ENCODE results near the gene ARHGAP6.

Gene ARHGAP6

GRCh38 chrX:11423949-11424348 is 241.8 kb downstream of the ARHGAP6 start:
- H3K4me3 ChIP-seq (ENCODE audit: low read depth, low read length), result no peak overlapping the region
- DNase-seq (ENCODE audit: low read depth), result no peak
- TF ChIP-seq CTCF (IDR thresholded peaks at IDR 0.05; ENCODE audit: low read depth, low read length, missing control alignments), result no peak
- in situ Hi-C loops (cut with HindIII; ENCODE audit: low sequenced_read_pairs), result no loop called here

- peak; percentile 52 for DNase-seq (ENCODE audit: low read depth)
- in situ Hi-C loops (cut with HindIII; ENCODE audit: low sequenced_read_pairs), result no loop called here
Measured at GRCh38 chrX:11423362-11423818, 242.3 kb downstream of the ARHGAP6 start.

GRCh38 chrX:11422525-11422857 is 243.2 kb downstream of the ARHGAP6 start:
- no peak for DNase-seq (ENCODE audit: low read depth)
- in situ Hi-C loops (cut with HindIII; ENCODE audit: low sequenced_read_pairs), result no loop called here
- TF ChIP-seq CTCF (IDR thresholded peaks at IDR 0.05; ENCODE audit: low read depth, low read length, missing control alignments), result no peak
- no peak overlapping the region for H3K4me3 ChIP-seq (ENCODE audit: low read depth, low read length)

More at GRCh38 chrX:11423362-11423818, 242.3 kb downstream of the ARHGAP6 start:
- H3K4me3 ChIP-seq (ENCODE audit: low read depth, low read length), result no peak overlapping the region
- no peak for TF ChIP-seq CTCF (IDR thresholded peaks at IDR 0.05; ENCODE audit: low read depth, low read length, missing control alignments)

GRCh38 chrX:11421805-11422524 is 243.8 kb downstream of the ARHGAP6 start:
- TF ChIP-seq CTCF (IDR thresholded peaks at IDR 0.05; ENCODE audit: low read depth, low read length, missing control alignments), result no peak
- no peak overlapping the region for H3K4me3 ChIP-seq (ENCODE audit: low read depth, low read length)
- in situ Hi-C loops (cut with HindIII; ENCODE audit: low sequenced_read_pairs), result no loop called here
- no peak for DNase-seq (ENCODE audit: low read depth)

- no peak overlapping the region for H3K4me3 ChIP-seq (ENCODE audit: low read depth, low read length)
- no peak for TF ChIP-seq CTCF (IDR thresholded peaks at IDR 0.05; ENCODE audit: low read depth, low read length, missing control alignments)
- no peak for DNase-seq (ENCODE audit: low read depth)
- in situ Hi-C loops (cut with HindIII; ENCODE audit: low sequenced_read_pairs), result no loop called here
Measured at GRCh38 chrX:11420851-11421250, 244.9 kb downstream of the ARHGAP6 start.

GRCh38 chrX:11419102-11419501 is 246.6 kb downstream of the ARHGAP6 start:
- no peak for TF ChIP-seq CTCF (IDR thresholded peaks at IDR 0.05; ENCODE audit: low read depth, low read length, missing control alignments)
- H3K4me3 ChIP-seq (ENCODE audit: low read depth, low read length), result no peak overlapping the region
- in situ Hi-C loops (cut with HindIII; ENCODE audit: low sequenced_read_pairs), result no loop called here
- DNase-seq (ENCODE audit: low read depth), result no peak
